SKM-1 (cell line): Measurements from ENCODE around the gene ANKRD33.

Experiments
- DNase-seq: peaks from one replicate; lab custom pipeline; 2025; ENCODE audit not compliant: unreplicated experiment; lab: John Stamatoyannopoulos, UW

Gene ANKRD33

GRCh38 chr12:51900323-51900889 lies 12.5 kb downstream of the ANKRD33 start:
- DNase-seq = no peak

- no peak for DNase-seq
These were observed 13.4 kb downstream of the ANKRD33 start for GRCh38 chr12:51901121-51901817.

- no peak for DNase-seq
These were observed 14.0 kb downstream of the ANKRD33 start for GRCh38 chr12:51901881-51902280.

- DNase-seq = no peak
These were observed 17.1 kb downstream of the ANKRD33 start for GRCh38 chr12:51904951-51905470.

GRCh38 chr12:51905471-51906429 lies 17.8 kb downstream of the ANKRD33 start:
- no peak for DNase-seq

- DNase-seq = no peak
These were observed 18.7 kb downstream of the ANKRD33 start for GRCh38 chr12:51906430-51907082.

GRCh38 chr12:51907083-51907855 lies 19.4 kb downstream of the ANKRD33 start, which contains the start of gene ACVRL1:
Gene ACVRL1, plus strand, starts transcription at chr12:51907504. Its CDS starts 4,971 bp downstream, at chr12:51912475.
- DNase-seq = no peak

- no peak for DNase-seq
These were observed 20.0 kb downstream of the ANKRD33 start for GRCh38 chr12:51907856-51908425.

GRCh38 chr12:51908876-51909592 lies 21.1 kb downstream of the ANKRD33 start:
- no peak for DNase-seq

GRCh38 chr12:51910168-51910567 lies 22.3 kb downstream of the ANKRD33 start:
- DNase-seq = no peak

GRCh38 chr12:51910691-51911090 lies 22.8 kb downstream of the ANKRD33 start:
- no peak for DNase-seq

- no peak for DNase-seq
These were observed 23.4 kb downstream of the ANKRD33 start for GRCh38 chr12:51911307-51911706.

- DNase-seq = no peak
These were observed 24.1 kb downstream of the ANKRD33 start for GRCh38 chr12:51911788-51912711.

GRCh38 chr12:51913071-51914033 lies 25.4 kb downstream of the ANKRD33 start:
- DNase-seq = no peak

GRCh38 chr12:51914034-51914923 lies 26.4 kb downstream of the ANKRD33 start:
- no peak for DNase-seq
